ENCODE measurements around the gene CCDC89.
"Not testable (repeated sequence)": the region's sequence is repeated elsewhere in the genome, so short reads cannot be mapped to it uniquely, and the experiment has no call there.

The CCDC89 gene

DNA sequence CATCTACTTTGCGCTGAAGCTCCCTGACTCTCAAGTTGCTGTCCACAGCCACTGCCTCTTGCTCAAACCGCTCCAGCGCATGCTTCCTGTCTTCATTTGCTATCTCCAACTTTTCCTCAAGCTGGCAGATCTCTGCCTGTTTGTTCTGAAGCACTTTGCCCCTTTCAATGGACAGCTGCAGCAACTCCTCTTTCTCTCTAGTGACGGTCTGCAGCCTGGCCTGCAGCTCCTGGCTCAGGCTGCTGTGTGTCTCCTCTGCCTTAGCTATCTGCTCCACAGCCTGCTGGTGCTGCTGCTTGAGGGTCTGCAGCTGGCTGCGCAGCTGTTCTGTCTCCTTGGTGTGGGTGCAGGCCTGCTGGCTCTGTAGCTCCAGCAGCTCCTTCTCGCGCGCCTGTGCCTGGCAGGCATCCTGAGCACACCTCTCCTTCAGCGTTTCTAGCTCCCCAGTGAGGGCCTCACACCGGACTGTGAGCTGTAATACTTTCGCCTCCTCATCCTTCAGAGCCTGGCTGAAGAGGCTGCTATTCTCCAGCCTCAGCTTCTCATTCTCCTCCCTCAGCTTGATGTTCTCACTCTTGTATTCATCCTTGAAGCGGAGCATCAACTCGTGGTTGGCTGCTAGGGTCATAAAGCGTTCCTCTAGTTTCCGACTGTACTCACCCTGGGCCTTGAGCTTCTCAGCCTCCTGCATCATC lies 723 bp downstream of the CCDC89 start:
- no peaks in the 10 kb centered on the region for H3K4me1 ChIP-seq (ENCODE audit: control insufficient read depth, insufficient read depth, low read length, poor library complexity, severe bottlenecking)
- no peak overlapping the region for H3K4me3 ChIP-seq (ENCODE audit: extremely low read depth, insufficient read depth, low read length, poor library complexity, severe bottlenecking)
- peak overlapping the region; percentile 11 for H3K27ac ChIP-seq (ENCODE audit: low read depth, low read length, severe bottlenecking)
- 92 to 96% methylated on average over 15 of the region's 15 CpGs for WGBS, 2 experiments (ENCODE audit: insufficient coverage in 2 of 2)
- H3K36me3 ChIP-seq (ENCODE audit: control insufficient read depth, insufficient read depth, low read length) = no peaks in the 10 kb centered on the region
- H3K9me3 ChIP-seq (ENCODE audit: control insufficient read depth, low read length) = no peaks in the 10 kb centered on the region

GRCh38 chr11:85682330-85683305 lies 3.4 kb downstream of the CCDC89 start:
- H3K9me3 ChIP-seq (ENCODE audit: control insufficient read depth, low read length) = no peaks in the 10 kb centered on the region
- WGBS, 2 experiments (ENCODE audit: insufficient coverage in 2 of 2) = 94 to 98% methylated on average over 35 to 42 of the region's 43 CpGs
- no peak overlapping the region for H3K4me3 ChIP-seq (ENCODE audit: extremely low read depth, insufficient read depth, low read length, poor library complexity, severe bottlenecking)
- no peaks in the 10 kb centered on the region for H3K36me3 ChIP-seq (ENCODE audit: control insufficient read depth, insufficient read depth, low read length)
- H3K27ac ChIP-seq (ENCODE audit: low read depth, low read length, severe bottlenecking) = no peak overlapping the region
- no peaks in the 10 kb centered on the region for H3K4me1 ChIP-seq (ENCODE audit: control insufficient read depth, insufficient read depth, low read length, poor library complexity, severe bottlenecking)

DNA sequence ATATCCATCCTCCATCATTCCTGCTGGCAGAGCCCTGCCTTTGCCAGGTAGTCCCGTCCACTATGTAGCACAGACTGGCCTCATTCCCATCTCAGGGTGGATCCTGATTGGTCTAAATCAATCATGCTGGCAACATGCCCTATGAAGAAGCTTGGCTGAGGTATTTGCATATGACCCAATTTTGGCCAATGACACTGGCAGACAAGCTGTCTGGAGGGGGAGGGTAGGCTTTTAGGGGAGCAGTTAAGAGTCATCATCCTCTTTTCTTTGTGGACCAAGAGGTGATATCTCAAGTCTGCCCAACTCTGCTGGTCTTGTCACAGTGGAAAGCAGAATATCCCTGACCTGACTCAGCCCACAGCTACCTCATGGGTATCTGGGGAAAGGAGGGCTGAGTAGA lies 5.1 kb downstream of the CCDC89 start:
- Histone ChIP-seq H3K36me3 (ENCODE audit: control insufficient read depth, insufficient read depth, low read length) (no peaks in the 10 kb centered on the region), H3K27ac (ENCODE audit: low read depth, low read length, severe bottlenecking) (no peak overlapping the region), H3K4me3 (ENCODE audit: extremely low read depth, insufficient read depth, low read length, poor library complexity, severe bottlenecking) (no peak overlapping the region), H3K4me1 (ENCODE audit: control insufficient read depth, insufficient read depth, low read length, poor library complexity, severe bottlenecking) (no peaks in the 10 kb centered on the region), H3K9me3 (ENCODE audit: control insufficient read depth, low read length) (no peaks in the 10 kb centered on the region)
- 75 to 91% methylated on average over 1 of the region's 1 CpG for WGBS, 2 experiments (ENCODE audit: insufficient coverage in 2 of 2)

DNA sequence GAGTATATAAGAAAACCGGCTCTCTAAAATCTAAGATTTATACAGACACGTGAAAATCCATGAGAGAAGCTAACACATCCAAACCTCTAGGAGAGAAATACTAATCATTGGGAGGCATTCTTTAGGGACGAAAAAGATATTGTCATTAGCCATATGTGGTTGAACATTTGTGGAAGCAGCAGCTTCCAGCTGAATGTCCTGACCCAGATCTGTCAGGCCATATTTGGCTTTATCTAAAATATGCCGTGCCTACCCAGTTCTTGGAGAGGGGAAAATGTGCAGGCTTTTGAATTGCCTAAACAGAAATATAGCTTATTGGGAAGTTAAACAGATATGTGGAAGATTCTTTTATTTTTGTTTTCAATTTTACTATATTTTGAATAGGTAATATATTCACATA lies 6.4 kb downstream of the CCDC89 start:
- H3K4me1 ChIP-seq (ENCODE audit: control insufficient read depth, insufficient read depth, low read length, poor library complexity, severe bottlenecking) = no peaks in the 10 kb centered on the region
- H3K27ac ChIP-seq (ENCODE audit: low read depth, low read length, severe bottlenecking) = no peak overlapping the region
- WGBS, 2 experiments (ENCODE audit: insufficient coverage in 2 of 2) = 71 to 94% methylated on average over 1 to 2 of the region's 4 CpGs
- H3K36me3 ChIP-seq (ENCODE audit: control insufficient read depth, insufficient read depth, low read length) = no peaks in the 10 kb centered on the region
- no peak overlapping the region for H3K4me3 ChIP-seq (ENCODE audit: extremely low read depth, insufficient read depth, low read length, poor library complexity, severe bottlenecking)
- no peaks in the 10 kb centered on the region for H3K9me3 ChIP-seq (ENCODE audit: control insufficient read depth, low read length)

GRCh38 chr11:85673393-85673792 lies 12.6 kb downstream of the CCDC89 start:
- no peaks in the 10 kb centered on the region for H3K36me3 ChIP-seq (ENCODE audit: control insufficient read depth, insufficient read depth, low read length)
- H3K4me1 ChIP-seq (ENCODE audit: control insufficient read depth, insufficient read depth, low read length, poor library complexity, severe bottlenecking) = no peaks in the 10 kb centered on the region
- H3K4me3 ChIP-seq (ENCODE audit: extremely low read depth, insufficient read depth, low read length, poor library complexity, severe bottlenecking) = no peak overlapping the region
- H3K27ac ChIP-seq (ENCODE audit: low read depth, low read length, severe bottlenecking) = no peak overlapping the region
- peaks cover 5% of the 10 kb centered on the region for H3K9me3 ChIP-seq (ENCODE audit: control insufficient read depth, low read length)
- 100% methylated on average over 2 of the region's 3 CpGs; no CpG with 5 or more reads in 1 of the 2 experiments for WGBS, 2 experiments (ENCODE audit: insufficient coverage in 2 of 2)

DNA sequence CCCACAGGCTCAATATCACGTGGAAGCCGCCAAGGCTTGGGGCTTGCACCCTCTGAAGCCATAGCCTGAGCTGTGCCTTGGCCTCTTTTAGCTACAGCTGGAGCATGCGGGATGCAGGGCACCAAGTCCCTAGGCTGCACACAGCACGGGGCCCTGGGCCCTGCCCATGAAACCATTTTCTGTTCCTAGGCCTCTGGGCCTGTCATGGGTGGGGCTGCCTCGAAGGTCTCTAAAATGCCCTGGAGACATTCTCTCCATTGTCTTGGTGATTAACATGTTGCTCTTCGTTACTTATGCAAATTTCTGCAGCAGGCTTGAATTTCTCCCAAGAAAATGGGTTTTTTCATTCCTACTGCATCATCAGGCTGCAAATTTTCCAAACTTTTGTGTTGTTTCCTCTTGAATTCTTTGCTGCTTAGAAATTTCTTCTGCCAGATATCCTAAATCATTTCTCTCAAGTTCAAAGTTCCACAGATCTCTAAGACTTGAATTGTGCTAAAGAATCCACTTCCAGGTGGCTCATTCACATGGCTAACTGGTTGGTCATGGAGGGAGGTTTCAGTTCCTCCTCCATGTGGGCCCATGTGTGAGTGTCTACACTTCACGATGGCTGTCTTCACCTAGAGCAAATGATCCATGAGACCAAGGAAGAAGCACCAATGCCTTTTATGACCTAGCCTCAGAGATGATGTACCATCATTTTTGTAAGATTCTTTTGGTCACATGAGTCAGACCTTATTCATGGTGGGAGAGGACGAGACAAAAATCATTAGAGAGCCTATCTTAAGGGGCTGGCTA lies 13.7 kb downstream of the CCDC89 start:
- no peaks in the 10 kb centered on the region for H3K36me3 ChIP-seq (ENCODE audit: control insufficient read depth, insufficient read depth, low read length)

GRCh38 chr11:85670949-85671663 lies 14.9 kb downstream of the CCDC89 start:
- not testable (repeated sequence) for H3K4me1 ChIP-seq (ENCODE audit: control insufficient read depth, insufficient read depth, low read length, poor library complexity, severe bottlenecking); H3K27ac ChIP-seq (ENCODE audit: low read depth, low read length, severe bottlenecking); H3K9me3 ChIP-seq (ENCODE audit: control insufficient read depth, low read length); H3K4me3 ChIP-seq (ENCODE audit: extremely low read depth, insufficient read depth, low read length, poor library complexity, severe bottlenecking); H3K36me3 ChIP-seq (ENCODE audit: control insufficient read depth, insufficient read depth, low read length)

More for the DNA sequence above, 13.7 kb downstream of the CCDC89 start:
- Histone ChIP-seq H3K4me1 (ENCODE audit: control insufficient read depth, insufficient read depth, low read length, poor library complexity, severe bottlenecking) (no peaks in the 10 kb centered on the region), H3K4me3 (ENCODE audit: extremely low read depth, insufficient read depth, low read length, poor library complexity, severe bottlenecking) (no peak overlapping the region), H3K27ac (ENCODE audit: low read depth, low read length, severe bottlenecking) (no peak overlapping the region), H3K9me3 (ENCODE audit: control insufficient read depth, low read length) (peaks cover 5% of the 10 kb centered on the region)
- WGBS, 2 experiments (ENCODE audit: insufficient coverage in 2 of 2) = 77 to 87% methylated on average over 7 of the region's 8 CpGs

DNA sequence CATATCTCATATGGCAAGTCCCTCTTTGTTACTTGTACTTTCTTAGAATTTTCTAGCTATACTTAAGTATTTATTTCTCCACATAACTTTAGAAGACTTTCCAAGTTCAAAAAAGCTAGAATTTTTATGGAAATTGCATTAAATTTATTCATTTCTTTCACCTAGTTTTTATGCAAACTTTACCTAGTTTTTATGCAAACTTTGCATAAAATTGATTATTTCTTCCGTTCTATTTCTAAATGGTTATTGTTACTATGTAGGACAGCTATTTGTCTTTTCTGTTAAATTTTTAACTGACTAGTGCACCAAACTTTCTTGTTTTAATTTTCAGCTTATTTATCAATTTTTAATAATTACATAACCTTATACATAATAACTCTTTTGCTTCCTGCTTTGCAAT lies 17.8 kb downstream of the CCDC89 start:
- no peaks in the 10 kb centered on the region for H3K4me1 ChIP-seq (ENCODE audit: control insufficient read depth, insufficient read depth, low read length, poor library complexity, severe bottlenecking)
- no peaks in the 10 kb centered on the region for H3K9me3 ChIP-seq (ENCODE audit: control insufficient read depth, low read length)
- no peak overlapping the region for H3K27ac ChIP-seq (ENCODE audit: low read depth, low read length, severe bottlenecking)
- no peak overlapping the region for H3K4me3 ChIP-seq (ENCODE audit: extremely low read depth, insufficient read depth, low read length, poor library complexity, severe bottlenecking)
- H3K36me3 ChIP-seq (ENCODE audit: control insufficient read depth, insufficient read depth, low read length) = no peaks in the 10 kb centered on the region
- no CpG with 5 or more reads among the region's 1 CpG for WGBS, 2 experiments (ENCODE audit: insufficient coverage in 2 of 2)

- Histone ChIP-seq H3K36me3 (ENCODE audit: control insufficient read depth, insufficient read depth, low read length) (no peaks in the 10 kb centered on the region), H3K9me3 (ENCODE audit: control insufficient read depth, low read length) (no peaks in the 10 kb centered on the region)
- 100% methylated on average over 1 of the region's 3 CpGs; no CpG with 5 or more reads in 1 of the 2 experiments for WGBS, 2 experiments (ENCODE audit: insufficient coverage in 2 of 2)
These were observed 19.3 kb downstream of the CCDC89 start for GRCh38 chr11:85666687-85667086.

GRCh38 chr11:85665733-85666132 lies 20.3 kb downstream of the CCDC89 start:
- no peak overlapping the region for H3K4me3 ChIP-seq (ENCODE audit: extremely low read depth, insufficient read depth, low read length, poor library complexity, severe bottlenecking)
- no peaks in the 10 kb centered on the region for H3K36me3 ChIP-seq (ENCODE audit: control insufficient read depth, insufficient read depth, low read length)
- no peaks in the 10 kb centered on the region for H3K4me1 ChIP-seq (ENCODE audit: control insufficient read depth, insufficient read depth, low read length, poor library complexity, severe bottlenecking)
- H3K9me3 ChIP-seq (ENCODE audit: control insufficient read depth, low read length) = no peaks in the 10 kb centered on the region
- 90 to 100% methylated on average over 1 to 4 of the region's 5 CpGs for WGBS, 2 experiments (ENCODE audit: insufficient coverage in 2 of 2)
- H3K27ac ChIP-seq (ENCODE audit: low read depth, low read length, severe bottlenecking) = peak overlapping the region; percentile 96

More at GRCh38 chr11:85666687-85667086, 19.3 kb downstream of the CCDC89 start:
- H3K4me3 ChIP-seq (ENCODE audit: extremely low read depth, insufficient read depth, low read length, poor library complexity, severe bottlenecking) = no peak overlapping the region
- H3K27ac ChIP-seq (ENCODE audit: low read depth, low read length, severe bottlenecking) = no peak overlapping the region
- H3K4me1 ChIP-seq (ENCODE audit: control insufficient read depth, insufficient read depth, low read length, poor library complexity, severe bottlenecking) = no peaks in the 10 kb centered on the region

Measured in mesodermal cell (in vitro differentiated cells).